HEK293T (cell line): ENCODE results near the gene ZBTB17.

ENCODE experiments used
- CTCF ChIA-PET: fragments of 350-600 bp; formaldehyde crosslinking; extraction: SDS; loops from one replicate; lab custom pipeline; 2021; ENCODE audit warnings: antibody characterized with exemption, inconsistent platforms; lab: Yijun Ruan, JAX
- POLR2A ChIA-PET: fragments of 350-600 bp; formaldehyde crosslinking; extraction: SDS; loops from one replicate; lab custom pipeline; 2020; ENCODE audit warnings: antibody characterized with exemption, inconsistent platforms; lab: Yijun Ruan, JAX
- DNase-seq: peaks from one replicate; pipeline ENCODE4 v3.0.0; 2012; ENCODE audit warnings: mixed read lengths; ENCODE audit errors: extremely low spot score
- ARNT ChIP-seq: fragments of 450-650 bp; IDR thresholded peaks from 2 replicates; pipeline ENCODE4 v1.6.1; 2017; ENCODE audit warnings: mild to moderate bottlenecking
- BHLHE40 ChIP-seq: fragments of 450-650 bp; IDR thresholded peaks from 2 replicates; pipeline ENCODE4 v1.6.1; 2016; ENCODE audit warnings: mild to moderate bottlenecking, moderate library complexity, borderline replicate concordance
- CTBP1 ChIP-seq: fragments of 450-650 bp; IDR thresholded peaks from 2 replicates; pipeline ENCODE4 v1.6.1; 2016; ENCODE audit warnings: borderline replicate concordance
- ELF4 ChIP-seq: fragments of 450-650 bp; IDR thresholded peaks from 2 replicates; pipeline ENCODE4 v1.6.1; 2017; ENCODE audit warnings: antibody characterized with exemption
- FOXA1 ChIP-seq: fragments of 450-650 bp; IDR thresholded peaks from 2 replicates; pipeline ENCODE4 v1.6.1; 2016; ENCODE audit warnings: mild to moderate bottlenecking
- FOXK2 ChIP-seq: fragments of 450-650 bp; IDR thresholded peaks from 2 replicates; pipeline ENCODE4 v1.6.1; 2016; ENCODE audit warnings: mild to moderate bottlenecking
- FOXM1 ChIP-seq: fragments of 450-650 bp; IDR thresholded peaks from 2 replicates; pipeline ENCODE4 v1.6.1; 2017; ENCODE audit warnings: mild to moderate bottlenecking, borderline replicate concordance
- HDGF ChIP-seq: fragments of 450-650 bp; IDR thresholded peaks from 2 replicates; pipeline ENCODE4 v1.6.1; 2017; ENCODE audit warnings: antibody characterized with exemption, borderline replicate concordance
- L3MBTL2 ChIP-seq: fragments of 450-650 bp; conservative IDR thresholded peaks from 2 replicates; pipeline ENCODE4 v1.6.1; 2016; ENCODE audit warnings: mild to moderate bottlenecking
- LEF1 ChIP-seq: fragments of 450-650 bp; IDR thresholded peaks from 2 replicates; pipeline ENCODE4 v1.6.1; 2017; ENCODE audit warnings: mild to moderate bottlenecking, borderline replicate concordance
- NFRKB ChIP-seq: fragments of 450-650 bp; IDR thresholded peaks from 2 replicates; pipeline ENCODE4 v1.6.1; 2016; ENCODE audit warnings: mild to moderate bottlenecking, moderate library complexity
- PKNOX1 ChIP-seq: fragments of 450-650 bp; IDR thresholded peaks from 2 replicates; pipeline ENCODE4 v1.6.1; 2016
- SP1 ChIP-seq: fragments of 450-650 bp; IDR thresholded peaks from 2 replicates; pipeline ENCODE4 v1.6.1; 2017
- SUZ12 ChIP-seq: fragments of 450-650 bp; IDR thresholded peaks from 2 replicates; pipeline ENCODE4 v1.6.1; 2016; ENCODE audit warnings: mild to moderate bottlenecking
- TARDBP ChIP-seq: fragments of 450-650 bp; IDR thresholded peaks from 2 replicates; pipeline ENCODE4 v1.6.1; 2016
- ZNF384 ChIP-seq: fragments of 450-650 bp; IDR thresholded peaks from 2 replicates; pipeline ENCODE4 v1.6.1; 2016

The ZBTB17 gene

GRCh38 chr1:15966956-15967344 is 9.0 kb downstream of the ZBTB17 start:
- DNase-seq, result no peak
- no peak for TF ChIP-seq FOXK2
- TF ChIP-seq NFRKB, result no peak
- no peak for TF ChIP-seq SUZ12
- TF ChIP-seq SP1, result no peak
- TF ChIP-seq TARDBP, result no peak
- no peak for TF ChIP-seq HDGF
- TF ChIP-seq ARNT, result no peak
- ChIA-PET POLR2A (interaction anchor here (2.3 kb wide), 1 partner anchor 9 kb away, joined by 8 read pairs; the partner anchor contains the start of gene ZBTB17), CTCF (no interaction called here)

- CTCF ChIA-PET, result no interaction called here
- POLR2A ChIA-PET, result interaction anchor here (2.3 kb wide), 1 partner anchor 10 kb away, joined by 8 read pairs; the partner anchor contains the start of gene ZBTB17
- DNase-seq, result no peak
- TF ChIP-seq FOXA1, result no peak
- no peak for TF ChIP-seq PKNOX1
Observed at GRCh38 chr1:15966081-15966955, 9.6 kb downstream of the ZBTB17 start.

- TF ChIP-seq PKNOX1, result no peak
- TF ChIP-seq FOXM1, result no peak
- no peak for TF ChIP-seq HDGF
- no peak for TF ChIP-seq FOXA1
Observed at GRCh38 chr1:15965228-15965767, 10.6 kb downstream of the ZBTB17 start.

GRCh38 chr1:15963968-15964648 is 11.8 kb downstream of the ZBTB17 start:
- no peak for DNase-seq
- POLR2A ChIA-PET, result interaction anchor here (0.8 to 1.6 kb wide), 2 partner anchors 11 to 12 kb away, joined by 3 to 12 read pairs; partner anchors contain the start of gene ZBTB17
- CTCF ChIA-PET, result interaction anchor here (0.6 to 1.0 kb wide), 4 partner anchors 11 to 127 kb away, joined by 3 to 11 read pairs (median 5); no protein-coding TSS in a partner anchor
- TF ChIP-seq HDGF, result no peak
- TF ChIP-seq CTBP1, result no peak
- no peak for TF ChIP-seq TARDBP
- no peak for TF ChIP-seq NFRKB
- no peak for TF ChIP-seq SUZ12
- no peak for TF ChIP-seq LEF1
- no peak for TF ChIP-seq FOXK2
- no peak for TF ChIP-seq BHLHE40
- peak; percentile 70 for TF ChIP-seq ZNF384
- no peak for TF ChIP-seq ARNT
- no peak for TF ChIP-seq SP1
- TF ChIP-seq PKNOX1, result peak; percentile 91
- no peak for TF ChIP-seq L3MBTL2
- no peak for TF ChIP-seq FOXM1
- no peak for TF ChIP-seq FOXA1
- TF ChIP-seq ELF4, result no peak

More at GRCh38 chr1:15965228-15965767, 10.6 kb downstream of the ZBTB17 start:
- POLR2A ChIA-PET, result interaction anchor here (2.3 kb wide), 1 partner anchor 11 kb away, joined by 8 read pairs; the partner anchor contains the start of gene ZBTB17
- DNase-seq, result no peak
- CTCF ChIA-PET, result interaction anchor here (0.6 kb wide), 1 partner anchor 656 kb away, joined by 6 read pairs; no protein-coding TSS in a partner anchor

GRCh38 chr1:15963363-15963967 is 12.4 kb downstream of the ZBTB17 start:
- no peak for TF ChIP-seq ARNT
- no peak for TF ChIP-seq CTBP1
- TF ChIP-seq FOXM1, result no peak
- no peak for TF ChIP-seq L3MBTL2
- TF ChIP-seq HDGF, result no peak
- TF ChIP-seq ZNF384, result no peak
- no peak for TF ChIP-seq TARDBP
- TF ChIP-seq BHLHE40, result no peak
- TF ChIP-seq FOXK2, result no peak
- TF ChIP-seq ELF4, result no peak
- ChIA-PET POLR2A (interaction anchor here (1.6 kb wide), 1 partner anchor 13 kb away, joined by 12 read pairs; the partner anchor contains the start of gene ZBTB17), CTCF (interaction anchor here (0.9 to 1.0 kb wide), 2 partner anchors 12 to 126 kb away, joined by 3 to 11 read pairs; no protein-coding TSS in a partner anchor)
- no peak for DNase-seq
